ENCODE measurements around the gene IFI27L1.
A peak's percentile ranks its signal among the peaks of the same experiment; 100 is the strongest.

IFI27L1 gene

DNA sequence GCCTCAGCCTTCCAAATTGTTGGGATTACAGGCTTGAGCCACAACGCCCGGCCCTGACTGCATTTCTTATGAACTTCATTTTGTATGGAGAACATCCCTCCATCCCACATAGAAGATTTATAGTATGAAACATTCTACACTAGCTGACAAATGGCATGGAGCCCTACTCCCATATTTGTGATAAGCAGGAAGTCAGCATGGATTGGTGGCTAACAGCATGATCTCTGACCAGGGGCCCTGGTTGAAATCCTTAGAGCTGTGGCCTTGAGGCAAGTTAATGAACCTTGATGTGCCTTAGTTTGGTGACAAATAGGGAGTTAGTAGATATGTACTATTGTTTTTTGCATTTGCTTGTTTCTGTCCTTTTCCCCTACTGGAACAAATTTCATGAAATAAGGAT lies 12.3 kb downstream of the IFI27L1 start:
- TF ChIP-seq CTCF (IDR thresholded peaks at IDR 0.05; ENCODE audit: low read depth, low read length) = no peak
- H3K4me3 ChIP-seq (ENCODE audit: low read depth, low read length) = no peak overlapping the region
- DNase-seq (ENCODE audit: low read depth, low spot score) = no peak
- in situ Hi-C loops (cut with HindIII; ENCODE audit: low sequenced_read_pairs) = no loop called here

DNA sequence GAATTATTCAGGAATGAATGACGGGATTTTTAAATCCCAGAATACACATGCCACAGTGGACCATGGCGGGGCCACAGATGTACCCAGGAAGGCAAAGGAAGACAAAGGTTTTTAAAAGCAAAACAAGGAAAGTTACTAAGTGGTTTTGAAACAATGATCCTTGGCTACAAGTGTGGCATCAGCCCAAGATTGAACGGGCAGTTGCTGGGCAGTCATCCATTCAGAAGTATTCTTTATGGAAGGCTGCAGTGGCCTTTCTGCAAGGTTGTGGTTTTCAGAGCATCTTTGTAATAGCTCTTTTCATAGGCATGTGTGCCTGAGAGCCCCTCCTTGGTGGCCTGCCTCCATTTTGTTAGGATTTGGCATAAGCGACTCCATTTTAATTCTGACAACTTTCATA lies 16.0 kb downstream of the IFI27L1 start:
- in situ Hi-C loops (cut with HindIII; ENCODE audit: low sequenced_read_pairs) = no loop called here
- H3K4me3 ChIP-seq (ENCODE audit: low read depth, low read length) = no peak overlapping the region
- no peak for TF ChIP-seq CTCF (IDR thresholded peaks at IDR 0.05; ENCODE audit: low read depth, low read length)
- no peak for DNase-seq (ENCODE audit: low read depth, low spot score)

GRCh38 chr14:94098326-94098992 lies 17.3 kb downstream of the IFI27L1 start:
- in situ Hi-C loops (cut with HindIII; ENCODE audit: low sequenced_read_pairs) = no loop called here
- DNase-seq (ENCODE audit: low read depth, low spot score) = no peak
- H3K4me3 ChIP-seq (ENCODE audit: low read depth, low read length) = no peak overlapping the region
- no peak for TF ChIP-seq CTCF (IDR thresholded peaks at IDR 0.05; ENCODE audit: low read depth, low read length)

DNA sequence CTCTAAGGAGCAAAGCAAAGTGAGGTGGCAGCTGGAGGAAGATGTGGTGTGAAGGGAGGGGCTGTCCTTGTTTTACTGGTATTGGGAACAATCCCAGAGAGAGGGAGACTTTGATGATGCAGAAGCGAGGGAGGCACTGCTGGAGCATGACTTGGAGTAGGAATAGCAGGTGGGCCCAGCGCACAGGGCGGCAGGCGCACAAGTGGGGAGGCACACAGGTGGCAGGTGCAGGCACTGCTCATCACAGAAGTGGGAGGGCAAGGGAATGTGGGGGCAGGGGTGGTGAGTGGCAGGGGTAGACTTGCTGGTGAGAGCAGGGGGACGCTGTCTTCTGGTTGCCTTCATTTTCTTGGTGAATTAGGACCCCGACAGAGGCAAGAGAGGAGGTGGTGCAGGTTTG lies 17.9 kb downstream of the IFI27L1 start:
- DNase-seq (ENCODE audit: low read depth, low spot score) = no peak
- no peak for TF ChIP-seq CTCF (IDR thresholded peaks at IDR 0.05; ENCODE audit: low read depth, low read length)
- in situ Hi-C loops (cut with HindIII; ENCODE audit: low sequenced_read_pairs) = no loop called here

GRCh38 chr14:94100847-94101246 lies 19.7 kb downstream of the IFI27L1 start:
- peak; percentile 57 for DNase-seq (ENCODE audit: low read depth, low spot score)
- in situ Hi-C loops (cut with HindIII; ENCODE audit: low sequenced_read_pairs) = no loop called here

More for the DNA sequence above, 17.9 kb downstream of the IFI27L1 start:
- H3K4me3 ChIP-seq (ENCODE audit: low read depth, low read length) = no peak overlapping the region

DNA sequence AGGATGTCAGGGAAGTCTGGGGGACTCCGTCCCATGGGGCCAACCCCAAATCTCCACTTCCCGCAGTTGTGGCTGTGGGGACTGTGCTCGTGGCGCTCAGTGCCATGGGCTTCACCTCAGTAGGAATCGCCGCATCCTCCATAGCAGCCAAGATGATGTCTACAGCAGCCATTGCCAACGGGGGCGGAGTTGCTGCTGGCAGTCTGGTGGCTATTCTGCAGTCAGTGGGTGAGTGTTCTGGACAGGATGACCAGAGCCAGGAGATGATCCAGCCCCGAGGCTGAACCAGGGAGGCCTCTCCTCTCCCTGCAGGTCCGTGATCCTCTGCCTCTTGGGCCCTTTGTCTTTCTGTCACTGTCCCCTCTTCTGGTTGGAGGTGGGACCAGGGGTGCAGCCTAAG lies 20.6 kb downstream of the IFI27L1 start:
- no peak overlapping the region for H3K4me3 ChIP-seq (ENCODE audit: low read depth, low read length)
- no peak for TF ChIP-seq CTCF (IDR thresholded peaks at IDR 0.05; ENCODE audit: low read depth, low read length)
- in situ Hi-C loops (cut with HindIII; ENCODE audit: low sequenced_read_pairs) = no loop called here
- no peak for DNase-seq (ENCODE audit: low read depth, low spot score)

More at GRCh38 chr14:94100847-94101246, 19.7 kb downstream of the IFI27L1 start:
- no peak overlapping the region for H3K4me3 ChIP-seq (ENCODE audit: low read depth, low read length)
- TF ChIP-seq CTCF (IDR thresholded peaks at IDR 0.05; ENCODE audit: low read depth, low read length) = no peak
